Ishikawa (cell line): ENCODE results near the gene KCNMB2.

Experiments
- CEBPB ChIP-seq: IDR thresholded peaks from 2 replicates; pipeline ENCODE4 v1.6.1; 2012
- EGR1 ChIP-seq: IDR thresholded peaks from 2 replicates; pipeline ENCODE4 v1.6.1; 2012
- NFIC ChIP-seq: IDR thresholded peaks from 2 replicates; pipeline ENCODE4 v1.6.1; 2012
- RAD21 ChIP-seq: IDR thresholded peaks from 2 replicates; pipeline ENCODE4 v1.6.1; 2012; ENCODE audit warnings: low read depth
- TAF1 ChIP-seq: IDR thresholded peaks from 2 replicates; pipeline ENCODE4 v1.6.1; 2012; ENCODE audit warnings: low read depth, mild to moderate bottlenecking
- TCF12 ChIP-seq: IDR thresholded peaks from 2 replicates; pipeline ENCODE4 v1.6.1; 2012; ENCODE audit warnings: low read depth
- YY1 ChIP-seq: IDR thresholded peaks from 2 replicates; pipeline ENCODE4 v1.6.1; 2012; ENCODE audit warnings: low read depth
- TF ChIP-seq, protein P1 (sequence below): IDR thresholded peaks from 2 replicates; pipeline ENCODE4 v1.6.1; 2012
- TF ChIP-seq, protein P2 (sequence below): IDR thresholded peaks from 2 replicates; pipeline ENCODE4 v1.6.1; 2012; ENCODE audit warnings: low read depth, mild to moderate bottlenecking
- TF ChIP-seq, protein P3 (sequence below): IDR thresholded peaks from 2 replicates; pipeline ENCODE4 v1.6.1; 2012

DNA sequence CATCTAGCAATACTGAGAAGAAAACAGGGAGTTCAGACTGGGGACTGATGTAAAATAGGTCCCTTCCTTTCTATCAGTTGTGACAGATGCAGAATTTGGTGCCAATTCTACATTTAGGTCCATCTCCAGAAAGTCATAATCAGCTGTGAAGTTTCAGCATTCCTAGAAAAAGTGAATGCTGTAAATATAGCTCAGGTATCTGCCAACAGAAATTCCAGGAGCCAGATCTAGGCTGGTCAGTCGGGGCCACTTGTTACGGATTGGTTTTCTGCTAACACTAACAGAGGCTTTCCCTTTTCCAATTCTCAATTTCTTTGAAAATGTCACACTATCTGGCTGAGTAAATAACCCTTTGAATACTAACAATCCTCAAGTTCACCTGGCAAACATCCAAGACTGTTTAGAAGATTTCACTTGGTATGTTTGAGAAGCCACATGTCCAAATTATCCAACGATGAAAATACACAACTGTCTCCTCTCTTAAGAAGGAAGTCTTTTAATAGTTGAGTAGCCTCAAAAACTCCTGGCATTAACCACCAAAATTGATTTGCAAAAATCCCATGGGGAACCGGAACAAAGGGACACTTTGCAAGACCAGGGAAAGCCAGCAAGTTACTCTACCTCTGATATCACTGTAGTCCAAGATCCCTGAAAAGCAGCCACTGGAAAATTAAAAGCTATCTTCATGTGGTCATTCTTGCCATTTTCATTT lies 313.1 kb downstream of the KCNMB2 start:
- TF ChIP-seq TAF1: no peak
- no peak for TF ChIP-seq RAD21
- TF ChIP-seq NFIC: no peak
- TF ChIP-seq, protein P1, sequence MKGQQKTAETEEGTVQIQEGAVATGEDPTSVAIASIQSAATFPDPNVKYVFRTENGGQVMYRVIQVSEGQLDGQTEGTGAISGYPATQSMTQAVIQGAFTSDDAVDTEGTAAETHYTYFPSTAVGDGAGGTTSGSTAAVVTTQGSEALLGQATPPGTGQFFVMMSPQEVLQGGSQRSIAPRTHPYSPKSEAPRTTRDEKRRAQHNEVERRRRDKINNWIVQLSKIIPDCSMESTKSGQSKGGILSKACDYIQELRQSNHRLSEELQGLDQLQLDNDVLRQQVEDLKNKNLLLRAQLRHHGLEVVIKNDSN: no peak
- TF ChIP-seq, protein P2, sequence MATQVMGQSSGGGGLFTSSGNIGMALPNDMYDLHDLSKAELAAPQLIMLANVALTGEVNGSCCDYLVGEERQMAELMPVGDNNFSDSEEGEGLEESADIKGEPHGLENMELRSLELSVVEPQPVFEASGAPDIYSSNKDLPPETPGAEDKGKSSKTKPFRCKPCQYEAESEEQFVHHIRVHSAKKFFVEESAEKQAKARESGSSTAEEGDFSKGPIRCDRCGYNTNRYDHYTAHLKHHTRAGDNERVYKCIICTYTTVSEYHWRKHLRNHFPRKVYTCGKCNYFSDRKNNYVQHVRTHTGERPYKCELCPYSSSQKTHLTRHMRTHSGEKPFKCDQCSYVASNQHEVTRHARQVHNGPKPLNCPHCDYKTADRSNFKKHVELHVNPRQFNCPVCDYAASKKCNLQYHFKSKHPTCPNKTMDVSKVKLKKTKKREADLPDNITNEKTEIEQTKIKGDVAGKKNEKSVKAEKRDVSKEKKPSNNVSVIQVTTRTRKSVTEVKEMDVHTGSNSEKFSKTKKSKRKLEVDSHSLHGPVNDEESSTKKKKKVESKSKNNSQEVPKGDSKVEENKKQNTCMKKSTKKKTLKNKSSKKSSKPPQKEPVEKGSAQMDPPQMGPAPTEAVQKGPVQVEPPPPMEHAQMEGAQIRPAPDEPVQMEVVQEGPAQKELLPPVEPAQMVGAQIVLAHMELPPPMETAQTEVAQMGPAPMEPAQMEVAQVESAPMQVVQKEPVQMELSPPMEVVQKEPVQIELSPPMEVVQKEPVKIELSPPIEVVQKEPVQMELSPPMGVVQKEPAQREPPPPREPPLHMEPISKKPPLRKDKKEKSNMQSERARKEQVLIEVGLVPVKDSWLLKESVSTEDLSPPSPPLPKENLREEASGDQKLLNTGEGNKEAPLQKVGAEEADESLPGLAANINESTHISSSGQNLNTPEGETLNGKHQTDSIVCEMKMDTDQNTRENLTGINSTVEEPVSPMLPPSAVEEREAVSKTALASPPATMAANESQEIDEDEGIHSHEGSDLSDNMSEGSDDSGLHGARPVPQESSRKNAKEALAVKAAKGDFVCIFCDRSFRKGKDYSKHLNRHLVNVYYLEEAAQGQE: no peak
- no peak for TF ChIP-seq YY1
- no peak for TF ChIP-seq TCF12
- no peak for TF ChIP-seq CEBPB
- TF ChIP-seq EGR1: no peak
- TF ChIP-seq, protein P3, sequence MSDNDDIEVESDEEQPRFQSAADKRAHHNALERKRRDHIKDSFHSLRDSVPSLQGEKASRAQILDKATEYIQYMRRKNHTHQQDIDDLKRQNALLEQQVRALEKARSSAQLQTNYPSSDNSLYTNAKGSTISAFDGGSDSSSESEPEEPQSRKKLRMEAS: no peak
